OCI-LY3 (cell line): Measurements from ENCODE around the gene LRCH3.
A peak's percentile ranks its signal among the peaks of the same experiment; 100 is the strongest.

Experiments
- H2AFZ ChIP-seq: fragments of 200-600, 300-600 bp; shearing (Covaris generic); 2 replicates; pipeline ENCODE4 v1.6.0; 2014; ENCODE audit warnings: antibody characterized with exemption, low read depth, low read length
- H3K27ac ChIP-seq: fragments of 200-600, 300-600 bp; sonication (generic); 2 replicates; pipeline ENCODE4 v1.5.1; 2014; ENCODE audit warnings: mild to moderate bottlenecking, low read length, moderate library complexity, mixed read lengths
- H3K27me3 ChIP-seq: fragments of 200-600, 300-600 bp; sonication (generic); 2 replicates; pipeline ENCODE4 v1.6.1; 2014; ENCODE audit warnings: low read depth, low read length, mixed read lengths
- H3K36me3 ChIP-seq: fragments of 200-600, 300-600 bp; sonication (generic); replicated peaks from 2 replicates; pipeline ENCODE3; 2014; ENCODE audit warnings: low read depth, low read length, mixed read lengths
- H3K4me1 ChIP-seq: fragments of 300-600, 200-600 bp; sonication (generic); 2 replicates; pipeline ENCODE4 v1.6.1; 2014; ENCODE audit warnings: low read length, mixed read lengths
- H3K4me2 ChIP-seq: fragments of 200-600, 300-600 bp; sonication (generic); 2 replicates; pipeline ENCODE4 v1.6.1; 2014; ENCODE audit warnings: low read length, mixed read lengths
- H3K4me3 ChIP-seq: fragments of 300-600, 200-600 bp; sonication (generic); 2 replicates; pipeline ENCODE4 v1.5.1; 2014; ENCODE audit warnings: antibody characterized with exemption, mild to moderate bottlenecking, low read length, moderate library complexity
- H3K79me2 ChIP-seq: fragments of 300-600, 200-600 bp; shearing (Covaris generic); 2 replicates; pipeline ENCODE4 v1.6.1; 2014; ENCODE audit warnings: mild to moderate bottlenecking, low read length, mixed read lengths
- H3K9ac ChIP-seq: fragments of 300-600, 200-600 bp; shearing (Covaris generic); 2 replicates; pipeline ENCODE4 v1.6.0; 2014; ENCODE audit warnings: mild to moderate bottlenecking, low read length, moderate library complexity
- H3K9me3 ChIP-seq: fragments of 200-600, 300-600 bp; shearing (Covaris generic); 2 replicates; pipeline ENCODE4 v1.6.1; 2014; ENCODE audit warnings: low read length, mixed read lengths; ENCODE audit not compliant: insufficient read depth
- H4K20me1 ChIP-seq: fragments of 200-600, 300-600 bp; sonication (generic); 2 replicates; pipeline ENCODE4 v1.6.1; 2016; ENCODE audit warnings: low read length, mixed read lengths; ENCODE audit not compliant: insufficient read depth
- CTCF ChIP-seq: fragments of 200-600, 300-600 bp; sonication (generic); IDR thresholded peaks from 2 replicates; pipeline ENCODE4 v1.5.1; 2014; ENCODE audit warnings: antibody characterized with exemption, low read length, low read depth
- EZH2phosphoT487 ChIP-seq: fragments of 200-600 bp; shearing (Covaris generic); IDR thresholded peaks from 2 replicates; pipeline ENCODE4 v1.6.1; 2018; ENCODE audit warnings: antibody characterized with exemption, mixed run types, low read depth

The LRCH3 gene

GRCh38 chr3:197750396-197750831 lies 40.6 kb upstream of the LRCH3 start:
- Histone ChIP-seq H3K27me3 (no peaks in the 10 kb centered on the region), H2AFZ (0 out of 2 replicates have a peak overlapping the region, but pooled peaks have one; percentile 12), H3K9ac (peak overlapping the region; percentile 86), H3K4me2 (peak overlapping the region; percentile 74), H3K4me3 (peak overlapping the region; percentile 88), H3K27ac (peak overlapping the region; percentile 51), H4K20me1 (peaks cover 23% of the 10 kb centered on the region), H3K36me3 (no peaks in the 10 kb centered on the region), H3K79me2 (peaks cover 48% of the 10 kb centered on the region), H3K9me3 (no peaks in the 10 kb centered on the region), H3K4me1 (peaks cover 21% of the 10 kb centered on the region)
- TF ChIP-seq EZH2phosphoT487 (no peak), CTCF (no peak; the same call in 1 of the 2 replicates)

- Histone ChIP-seq H3K27ac (peak overlapping the region; percentile 51; the same call in 1 of the 2 replicates), H3K79me2 (peaks cover 53% of the 10 kb centered on the region), H3K9me3 (no peaks in the 10 kb centered on the region), H3K27me3 (no peaks in the 10 kb centered on the region), H3K4me2 (peak overlapping the region; percentile 74), H3K4me1 (peaks cover 21% of the 10 kb centered on the region), H3K4me3 (peak overlapping the region; percentile 88), H2AFZ (no peak overlapping the region), H3K9ac (peak overlapping the region; percentile 86), H3K36me3 (no peaks in the 10 kb centered on the region), H4K20me1 (peaks cover 26% of the 10 kb centered on the region)
- TF ChIP-seq CTCF (no peak), EZH2phosphoT487 (no peak)
Observed at GRCh38 chr3:197750858-197751737, 40.0 kb upstream of the LRCH3 start.

- peaks cover 8% of the 10 kb centered on the region for H3K36me3 ChIP-seq
- H3K79me2 ChIP-seq = peaks cover 56% of the 10 kb centered on the region
- H3K9ac ChIP-seq = no peak overlapping the region
- peak overlapping the region; percentile 74 for H3K4me2 ChIP-seq
- peak overlapping the region; percentile 88 for H3K4me3 ChIP-seq
- peaks cover 14% of the 10 kb centered on the region for H3K4me1 ChIP-seq
- H3K9me3 ChIP-seq = no peaks in the 10 kb centered on the region
- no peak overlapping the region for H3K27ac ChIP-seq
- no peak overlapping the region for H2AFZ ChIP-seq
- TF ChIP-seq EZH2phosphoT487 (no peak), CTCF (no peak)
- peaks cover 30% of the 10 kb centered on the region for H4K20me1 ChIP-seq
- H3K27me3 ChIP-seq = no peaks in the 10 kb centered on the region
Observed at GRCh38 chr3:197752107-197752506, 38.9 kb upstream of the LRCH3 start.

GRCh38 chr3:197753263-197753662 lies 37.8 kb upstream of the LRCH3 start:
- Histone ChIP-seq H4K20me1 (peaks cover 30% of the 10 kb centered on the region), H3K4me2 (no peak overlapping the region), H3K36me3 (peaks cover 8% of the 10 kb centered on the region), H2AFZ (no peak overlapping the region), H3K27ac (no peak overlapping the region), H3K9me3 (no peaks in the 10 kb centered on the region), H3K79me2 (peaks cover 56% of the 10 kb centered on the region), H3K9ac (no peak overlapping the region), H3K27me3 (no peaks in the 10 kb centered on the region), H3K4me3 (no peak overlapping the region), H3K4me1 (peaks cover 12% of the 10 kb centered on the region)
- TF ChIP-seq CTCF (no peak), EZH2phosphoT487 (no peak)
